Upper lobe of left lung (tissue), 6 donors: ENCODE results near the gene WDR35. TPM values are rescaled to one million over a fixed set of nuclear protein-coding genes. Genes with fewer than 3 reads are reported as not detected.
A peak's percentile ranks its signal among the peaks of the same experiment; 100 is the strongest.
"Not testable (repeated sequence)": the region's sequence is repeated elsewhere in the genome, so short reads cannot be mapped to it uniquely, and the experiment has no call there.

ENCODE experiments used
- ATAC-seq, 2 donors: fragments of 200-7000 bp; cut with Tn5 transposase; one replicate each; pipeline ENCODE4 v1.9.1; 2022; ENCODE audit warnings: mild to moderate bottlenecking in 2 of 2, moderate library complexity in 2 of 2; ENCODE audit not compliant: low FRiP score in 2 of 2
- DNase-seq, 2 donors: peaks; one replicate each; pipeline ENCODE4 v3.0.0-alpha.2; 2019 to 2020
- H3K27ac ChIP-seq, 4 donors: fragments of 200-600 bp; sonication (generic); one replicate each; pipeline ENCODE4 v1.5.1; 2016 to 2019
- H3K27me3 ChIP-seq, 4 donors: fragments of 200-600 bp; sonication (generic); one replicate each; pipeline ENCODE4 v1.5.1; 2017 to 2019
- H3K36me3 ChIP-seq, 4 donors: fragments of 200-600 bp; sonication (generic); one replicate each; pipeline ENCODE4 v1.5.1; 2016 to 2019
- H3K4me1 ChIP-seq, 4 donors: fragments of 200-600 bp; sonication (generic); one replicate each; pipeline ENCODE4 v1.5.1; 2018 to 2019
- H3K4me3 ChIP-seq, 4 donors: fragments of 200-600 bp; sonication (generic); one replicate each; pipeline ENCODE4 v1.5.1; 2017 to 2019; ENCODE audit warnings: mild to moderate bottlenecking in 2 of 4, moderate library complexity in 1 of 4
- H3K9me3 ChIP-seq, 4 donors: fragments of 200-600 bp; sonication (generic); one replicate each; pipeline ENCODE4 v1.5.1; 2018 to 2019
- EP300 ChIP-seq, 4 donors: sonication (generic); formaldehyde crosslinking; IDR thresholded peaks; one replicate each; pipeline ENCODE4 v1.5.1; 2017; ENCODE audit warnings: antibody characterized with exemption in 4 of 4, control low read depth in 2 of 4
- POLR2A ChIP-seq, 4 donors: fragments of 450-650 bp; IDR thresholded peaks; one replicate each; pipeline ENCODE4 v1.5.1; 2016 to 2017; ENCODE audit warnings: antibody characterized with exemption in 4 of 4, mild to moderate bottlenecking in 2 of 4
- POLR2AphosphoS5 ChIP-seq, 2 donors: sonication (generic); formaldehyde crosslinking; IDR thresholded peaks; one replicate each; pipeline ENCODE4 v1.5.1; 2017; ENCODE audit warnings: antibody characterized with exemption in 2 of 2
- WGBS, 2 donors: methylation state at CpG; one replicate each; pipeline ENCODE4 v1.1.5; 2017 to 2018; 5-methylcytosine and 5-hydroxymethylcytosine counted together
- total RNA-seq, 6 donors: library from RNA; depleted of rRNA in 4 of 6; stranded (reverse); fragments of >200 nt in 4 of 6; gene quantifications; one replicate each; pipeline versions ENCODE4 v1.1.0 to v1.2.1, GENCODE V29; 2016 to 2021
- TF ChIP-seq, protein P1 (sequence below), 6 experiments: fragments of 450-650 bp in 4 of 6; fragments of 200-600 bp in 2 of 6; sonication (generic) in 2 of 6; IDR thresholded peaks; one replicate each; pipeline ENCODE4 v1.5.1; 2016 to 2019; ENCODE audit warnings: antibody characterized with exemption in 6 of 6
- donor health status: DM: no; HTN: no; CAD: no; lungs with moderate emphysema.
- donor health status: DM: no; HTN: yes; CAD: no; lungs with severe emphysema.

Gene WDR35
- total RNA-seq, 6 donors from 2014 or later = 4.4 to 16.5 (median 6.9) TPM

DNA sequence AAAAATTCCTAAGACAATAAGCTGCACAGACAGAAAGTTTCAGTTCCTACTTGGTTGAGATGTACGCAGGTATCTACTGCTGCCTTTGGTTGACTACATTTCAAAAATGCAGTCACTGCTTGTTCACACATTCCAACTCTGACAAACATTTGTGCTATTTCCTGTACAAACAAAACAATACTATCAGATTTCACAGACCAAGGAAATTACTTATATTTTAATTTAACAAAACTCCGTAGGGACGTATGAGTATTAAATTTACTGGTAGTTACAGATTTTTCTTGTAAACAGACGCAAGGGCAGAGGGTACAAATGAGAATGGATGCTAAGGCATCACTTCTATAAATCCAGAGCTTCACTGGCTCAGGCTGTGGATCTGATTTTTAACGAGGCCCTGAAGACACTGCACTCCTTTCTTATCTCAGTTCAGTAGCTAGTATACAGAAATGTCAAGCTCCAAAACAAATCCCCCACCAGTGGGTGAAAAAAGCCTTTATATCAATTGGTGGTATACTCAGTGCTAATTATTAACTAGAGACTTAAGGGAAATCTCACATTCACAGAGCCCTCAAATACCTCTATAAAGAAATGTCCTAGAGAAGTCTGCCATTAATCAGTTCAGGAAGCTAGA, 56.4 kb downstream of the WDR35 start:
- H3K4me3 ChIP-seq = no peak overlapping the region
- peaks cover 0 to under 1% (median 0%) of the 10 kb centered on the region in 4 donors for H3K9me3 ChIP-seq
- no peak for ATAC-seq
- WGBS, 2 donors = 44 to 51% methylated on average over 5 of the region's 5 CpGs
- peaks cover 0 to 4% (median 2%) of the 10 kb centered on the region in 4 donors for H3K4me1 ChIP-seq
- DNase-seq = no peak
- peak overlapping the region in 3 of 4 donors; percentile 11 to 70 (median 42) for H3K27ac ChIP-seq
- H3K36me3 ChIP-seq = peaks cover 0 to 31% (median 0%) of the 10 kb centered on the region in 4 donors
- no peaks in the 10 kb centered on the region for H3K27me3 ChIP-seq
- TF ChIP-seq POLR2A (IDR thresholded peaks at IDR 0.05) = no peak
- TF ChIP-seq, protein P1, sequence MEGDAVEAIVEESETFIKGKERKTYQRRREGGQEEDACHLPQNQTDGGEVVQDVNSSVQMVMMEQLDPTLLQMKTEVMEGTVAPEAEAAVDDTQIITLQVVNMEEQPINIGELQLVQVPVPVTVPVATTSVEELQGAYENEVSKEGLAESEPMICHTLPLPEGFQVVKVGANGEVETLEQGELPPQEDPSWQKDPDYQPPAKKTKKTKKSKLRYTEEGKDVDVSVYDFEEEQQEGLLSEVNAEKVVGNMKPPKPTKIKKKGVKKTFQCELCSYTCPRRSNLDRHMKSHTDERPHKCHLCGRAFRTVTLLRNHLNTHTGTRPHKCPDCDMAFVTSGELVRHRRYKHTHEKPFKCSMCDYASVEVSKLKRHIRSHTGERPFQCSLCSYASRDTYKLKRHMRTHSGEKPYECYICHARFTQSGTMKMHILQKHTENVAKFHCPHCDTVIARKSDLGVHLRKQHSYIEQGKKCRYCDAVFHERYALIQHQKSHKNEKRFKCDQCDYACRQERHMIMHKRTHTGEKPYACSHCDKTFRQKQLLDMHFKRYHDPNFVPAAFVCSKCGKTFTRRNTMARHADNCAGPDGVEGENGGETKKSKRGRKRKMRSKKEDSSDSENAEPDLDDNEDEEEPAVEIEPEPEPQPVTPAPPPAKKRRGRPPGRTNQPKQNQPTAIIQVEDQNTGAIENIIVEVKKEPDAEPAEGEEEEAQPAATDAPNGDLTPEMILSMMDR (IDR thresholded peaks at IDR 0.05) = no peak
- no peak for TF ChIP-seq EP300 (IDR thresholded peaks at IDR 0.05)
- no peak for TF ChIP-seq POLR2AphosphoS5 (IDR thresholded peaks at IDR 0.05)

DNA sequence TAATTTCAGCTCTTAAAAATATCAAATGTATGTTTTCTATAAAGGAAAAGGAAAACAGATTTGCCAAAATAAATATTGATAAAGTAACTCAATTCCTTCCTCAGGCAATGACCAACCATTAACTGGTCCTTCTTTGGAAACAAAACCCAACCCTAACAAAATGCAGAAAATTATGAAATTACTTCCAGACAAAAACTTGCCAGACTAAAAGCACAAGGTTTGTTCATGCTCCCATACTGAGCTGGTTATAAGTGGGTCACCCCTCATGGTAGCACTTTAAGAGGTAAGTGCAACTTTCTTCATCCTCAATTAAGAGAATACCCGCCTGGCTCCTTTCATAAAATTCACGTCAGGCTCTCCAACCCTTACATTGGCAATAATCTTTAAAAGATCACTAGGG, 57.0 kb downstream of the WDR35 start:
- H3K27ac ChIP-seq = peak overlapping the region in 1 of 4 donors; percentile 70
- peaks cover 0 to 4% (median 2%) of the 10 kb centered on the region in 4 donors for H3K4me1 ChIP-seq
- TF ChIP-seq EP300 (IDR thresholded peaks at IDR 0.05) (no peak), POLR2AphosphoS5 (IDR thresholded peaks at IDR 0.05) (no peak), POLR2A (IDR thresholded peaks at IDR 0.05) (no peak)
- TF ChIP-seq, protein P1 (IDR thresholded peaks at IDR 0.05) = no peak
- H3K4me3 ChIP-seq = no peak overlapping the region
- no peak for ATAC-seq
- 80 to 85% methylated on average over 2 of the region's 2 CpGs for WGBS, 2 donors
- no peaks in the 10 kb centered on the region for H3K27me3 ChIP-seq
- peaks cover 0 to 34% (median 1%) of the 10 kb centered on the region in 4 donors for H3K36me3 ChIP-seq
- no peak for DNase-seq
- peaks cover 4 to 6% (median 4%) of the 10 kb centered on the region in 4 donors for H3K9me3 ChIP-seq

GRCh38 chr2:19929226-19929625, 60.7 kb downstream of the WDR35 start:
- Histone ChIP-seq H3K36me3 (peaks cover 0 to 27% (median 3%) of the 10 kb centered on the region in 4 donors), H3K4me1 (peaks cover 0 to 4% (median 2%) of the 10 kb centered on the region in 4 donors), H3K4me3 (no peak overlapping the region), H3K9me3 (peaks cover 9 to 13% (median 11%) of the 10 kb centered on the region in 4 donors), H3K27ac (no peak overlapping the region), H3K27me3 (no peaks in the 10 kb centered on the region)
- no peak for ATAC-seq
- no peak for DNase-seq
- no peak for TF ChIP-seq EP300 (IDR thresholded peaks at IDR 0.05)
- TF ChIP-seq, protein P1 (IDR thresholded peaks at IDR 0.05) = no peak
- TF ChIP-seq POLR2A (IDR thresholded peaks at IDR 0.05) = no peak
- TF ChIP-seq POLR2AphosphoS5 (IDR thresholded peaks at IDR 0.05) = no peak

- H3K27me3 ChIP-seq = not testable (repeated sequence)
- WGBS, 2 donors = 100% methylated on average over 1 of the region's 1 CpG
Observed at GRCh38 chr2:19927816-19928215, 62.1 kb downstream of the WDR35 start.

GRCh38 chr2:19924526-19924925, 65.4 kb downstream of the WDR35 start:
- not testable (repeated sequence) for ATAC-seq, DNase-seq, H3K4me1 ChIP-seq, H3K27me3 ChIP-seq, H3K27ac ChIP-seq, H3K4me3 ChIP-seq
- peaks cover 0 to 17% (median 3%) of the 10 kb centered on the region in 4 donors for H3K36me3 ChIP-seq
- WGBS, 2 donors = 65 to 75% methylated on average over 4 of the region's 4 CpGs
- peaks cover 9 to 13% (median 11%) of the 10 kb centered on the region in 4 donors for H3K9me3 ChIP-seq

More at GRCh38 chr2:19927816-19928215, 62.1 kb downstream of the WDR35 start:
- H3K9me3 ChIP-seq = peaks cover 9 to 13% (median 11%) of the 10 kb centered on the region in 4 donors
- DNase-seq, ATAC-seq, H3K4me1 ChIP-seq, H3K27ac ChIP-seq, H3K4me3 ChIP-seq: not testable (repeated sequence)
- peaks cover 0 to 27% (median 3%) of the 10 kb centered on the region in 4 donors for H3K36me3 ChIP-seq

DNA sequence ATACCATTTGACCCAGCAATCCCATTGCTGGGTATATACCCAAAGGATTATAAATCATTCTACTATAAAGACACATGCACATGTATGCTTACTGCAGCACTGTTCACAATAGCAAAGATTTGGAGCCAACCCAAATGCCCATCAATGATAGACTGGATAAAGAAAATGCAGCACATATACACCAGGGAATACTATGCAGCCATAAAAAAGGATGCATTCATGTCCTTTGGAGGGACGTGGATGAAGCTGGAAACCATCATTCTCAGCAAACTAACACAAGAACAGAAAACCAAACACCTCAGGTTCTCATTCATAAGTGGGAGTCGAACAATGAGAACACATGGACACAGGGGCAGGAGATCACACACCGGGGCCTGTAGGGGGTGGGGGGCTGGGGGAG, 67.7 kb downstream of the WDR35 start:
- not testable (repeated sequence) for ATAC-seq, H3K9me3 ChIP-seq
- WGBS, 2 donors = 62 to 94% methylated on average over 2 to 3 of the region's 3 CpGs

More for the DNA sequence above, 67.7 kb downstream of the WDR35 start:
- H3K27me3 ChIP-seq, H3K4me3 ChIP-seq, H3K36me3 ChIP-seq, H3K27ac ChIP-seq, H3K4me1 ChIP-seq, DNase-seq: not testable (repeated sequence)
